HG03135 (cell line): Measurements from ENCODE around the gene OR2AG2.
A peak's percentile ranks its signal among the peaks of the same experiment; 100 is the strongest.
"Not testable (repeated sequence)": the region's sequence is repeated elsewhere in the genome, so short reads cannot be mapped to it uniquely, and the experiment has no call there.

ENCODE experiments used
- ATAC-seq: cut with Tn5 transposase; IDR thresholded peaks from one replicate; pipeline ENCODE4 v1.9.1; 2021; ENCODE audit warnings: mild to moderate bottlenecking, moderate library complexity; ENCODE audit not compliant: unreplicated experiment

The OR2AG2 gene

GRCh38 chr11:6771926-6772893 is at the start of gene OR2AG2:
Gene OR2AG2, minus strand, starts transcription at chr11:6771976. Its CDS starts 3,019 bp downstream, at chr11:6768957.
- peak; percentile 88 for ATAC-seq

GRCh38 chr11:6818967-6819366 is 47.2 kb upstream of the OR2AG2 start:
- ATAC-seq, result no peak

GRCh38 chr11:6817694-6818093 is 45.9 kb upstream of the OR2AG2 start:
- no peak for ATAC-seq

- no peak for ATAC-seq
Observed at GRCh38 chr11:6813656-6814055, 41.9 kb upstream of the OR2AG2 start.

GRCh38 chr11:6812390-6813005 is 40.7 kb upstream of the OR2AG2 start:
- peak; percentile 87 for ATAC-seq

GRCh38 chr11:6801075-6801474 is 29.3 kb upstream of the OR2AG2 start:
- not testable (repeated sequence) for ATAC-seq

GRCh38 chr11:6799402-6799801 is 27.6 kb upstream of the OR2AG2 start, which contains the start of gene OR6A2:
Gene OR6A2, minus strand, starts transcription at chr11:6799689. Its CDS starts 3,981 bp downstream, at chr11:6795708.
- ATAC-seq, result no peak

- no peak for ATAC-seq
Observed at GRCh38 chr11:6794639-6795038, 22.9 kb upstream of the OR2AG2 start.

- ATAC-seq, result no peak
Observed at GRCh38 chr11:6790546-6790945, 18.8 kb upstream of the OR2AG2 start.

GRCh38 chr11:6782720-6783119 is 10.9 kb upstream of the OR2AG2 start, which contains the start of gene OR2AG1:
Gene OR2AG1, plus strand, starts transcription at chr11:6783020. Its CDS starts 2,018 bp downstream, at chr11:6785038.
- no peak for ATAC-seq

GRCh38 chr11:6780829-6781228 is 9.1 kb upstream of the OR2AG2 start:
- ATAC-seq, result no peak

- no peak for ATAC-seq
Observed at GRCh38 chr11:6778518-6778917, 6.7 kb upstream of the OR2AG2 start.

- no peak for ATAC-seq
Observed at GRCh38 chr11:6757373-6757967, 14.3 kb downstream of the OR2AG2 start.

GRCh38 chr11:6755953-6756347 is 15.8 kb downstream of the OR2AG2 start:
- ATAC-seq, result no peak

- no peak for ATAC-seq
Observed at GRCh38 chr11:6755303-6755952, 16.3 kb downstream of the OR2AG2 start.

- ATAC-seq, result no peak
Observed at GRCh38 chr11:6747097-6747668, 24.6 kb downstream of the OR2AG2 start.

GRCh38 chr11:6746626-6747025 is 25.1 kb downstream of the OR2AG2 start:
- no peak for ATAC-seq

GRCh38 chr11:6746086-6746618 is 25.6 kb downstream of the OR2AG2 start:
- ATAC-seq, result peak; percentile 85

- ATAC-seq, result no peak
Observed at GRCh38 chr11:6745465-6746015, 26.2 kb downstream of the OR2AG2 start.

- no peak for ATAC-seq
Observed at GRCh38 chr11:6745018-6745417, 26.8 kb downstream of the OR2AG2 start.
